ENCODE data around the gene RAD51B.

Gene RAD51B

DNA sequence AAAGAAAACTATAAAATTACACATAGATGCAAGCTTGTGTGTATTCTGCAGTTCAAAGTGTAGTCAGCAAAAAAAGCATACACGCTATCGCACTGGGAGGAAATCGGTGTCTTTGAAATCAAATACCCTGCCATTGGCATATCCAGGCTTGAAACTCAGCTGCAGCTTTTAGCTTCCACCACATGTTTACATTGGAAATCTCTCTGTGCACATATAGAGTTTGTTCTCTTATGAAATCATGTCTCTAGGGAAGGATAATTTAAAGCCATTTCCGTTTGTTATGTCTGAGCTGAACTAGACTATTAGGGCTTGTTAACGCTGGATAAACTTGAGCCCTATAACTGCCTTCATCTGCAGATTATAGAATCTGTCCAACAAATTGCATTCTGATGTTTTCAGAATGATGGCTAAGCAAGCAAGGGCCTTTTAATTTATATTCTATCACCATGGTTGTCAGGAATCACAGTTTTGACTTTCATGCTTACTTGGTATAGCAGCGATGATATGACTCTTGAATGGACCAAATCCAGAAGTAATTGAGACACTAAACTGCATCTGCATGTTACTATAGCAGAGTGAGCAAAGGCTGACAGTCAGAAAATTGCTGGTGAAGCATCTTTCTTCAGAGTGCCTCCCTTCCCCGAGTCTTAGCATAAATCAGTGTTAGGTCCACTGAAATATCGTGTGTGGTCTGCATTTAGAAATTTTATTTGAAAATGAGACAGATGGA lies 530.5 kb downstream of the RAD51B start:
- DNase-seq = no peak

DNA sequence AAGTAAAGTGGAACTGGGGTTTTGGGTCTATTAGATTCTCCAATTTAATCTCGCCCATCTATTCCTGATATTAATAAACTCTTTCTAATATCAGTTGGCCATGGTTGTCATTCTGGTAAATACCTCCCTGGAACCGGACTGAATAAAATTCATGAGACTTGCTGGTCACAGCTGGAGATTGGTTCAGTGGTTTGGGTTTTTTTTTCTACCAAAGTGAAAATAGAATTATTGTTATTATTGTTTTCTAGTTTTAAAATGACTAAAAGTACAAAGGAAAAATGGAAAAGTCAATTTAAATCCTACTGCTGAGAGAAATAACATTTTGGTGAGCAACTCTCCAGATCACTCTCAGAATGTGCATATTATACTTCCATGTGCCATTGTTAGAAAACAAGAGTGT lies 535.8 kb downstream of the RAD51B start:
- no peak for DNase-seq

DNA sequence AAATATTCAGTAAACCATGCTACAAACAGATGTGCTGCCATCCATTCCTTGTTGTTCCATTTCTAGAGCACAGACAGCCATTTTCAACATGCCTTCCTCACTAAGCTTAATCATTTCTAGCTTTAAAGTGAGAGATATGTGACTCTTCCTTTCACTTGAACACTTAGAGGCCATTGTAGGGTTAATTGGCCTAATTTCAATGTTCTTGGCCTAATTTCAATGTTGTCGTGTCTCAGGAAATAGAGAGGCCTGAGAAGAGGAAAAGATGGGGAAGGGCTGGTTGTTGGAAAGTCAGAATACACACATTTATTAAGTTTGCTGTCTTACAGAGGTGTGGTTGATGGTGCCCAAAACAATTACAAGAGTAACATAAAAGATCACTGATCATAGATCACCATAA lies 538.2 kb downstream of the RAD51B start:
- DNase-seq = no peak

DNA sequence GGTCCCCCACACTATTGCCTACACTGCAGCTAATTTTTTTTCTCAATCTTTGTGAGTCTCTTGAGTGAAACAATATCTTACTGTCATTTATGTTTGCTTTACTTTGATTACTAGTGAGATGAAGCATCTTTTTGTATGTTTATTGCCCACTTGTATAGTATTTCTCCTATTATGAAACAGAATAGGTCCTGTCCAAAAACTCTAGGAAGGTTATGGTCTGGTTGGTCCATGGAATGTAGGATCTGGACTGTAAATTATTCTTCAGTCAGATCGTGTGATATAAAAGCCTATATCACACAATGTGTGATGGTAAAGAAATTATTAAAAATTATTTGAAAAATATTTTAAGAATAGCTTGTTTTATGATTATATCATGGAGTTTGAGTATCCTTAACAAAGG lies 538.9 kb downstream of the RAD51B start:
- DNase-seq = no peak

DNA sequence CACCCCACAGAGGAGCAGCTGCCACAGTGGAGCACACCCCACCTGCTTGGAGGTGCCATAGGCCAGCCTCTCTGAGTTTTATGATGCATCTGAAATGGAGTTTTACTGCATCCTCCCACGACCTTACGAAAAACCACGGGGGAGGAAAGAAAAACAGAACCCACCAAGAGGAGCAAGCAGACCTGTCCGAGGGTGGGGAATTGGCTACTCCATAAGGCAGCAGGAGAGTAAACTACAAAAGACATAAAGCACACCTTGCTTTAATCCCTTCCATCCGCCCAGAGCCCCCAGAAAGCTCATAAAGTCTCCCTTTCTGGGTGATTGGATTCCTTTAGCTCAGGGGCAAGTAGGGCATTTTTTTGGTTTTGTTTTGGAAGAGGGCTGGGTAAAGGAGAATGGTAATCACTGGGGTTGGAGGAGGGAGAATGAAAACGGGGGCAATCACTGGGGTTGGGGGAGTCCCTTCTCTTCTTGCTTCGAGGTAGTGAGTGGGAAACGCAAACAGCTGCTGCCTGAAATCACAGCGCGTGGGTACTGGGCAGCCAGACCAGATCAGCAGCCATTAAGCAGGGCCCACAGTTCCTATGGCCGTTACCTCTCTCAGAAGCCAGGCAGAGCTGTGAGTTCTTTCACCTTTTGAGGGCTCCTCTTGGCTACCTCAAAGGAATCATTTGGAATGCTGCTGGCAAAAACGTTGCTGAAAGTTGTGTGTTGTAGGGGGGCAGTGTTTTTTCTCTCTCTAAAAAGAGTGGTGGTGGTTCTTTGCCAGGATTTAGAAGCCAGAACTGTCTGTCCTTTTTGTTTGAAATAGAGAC lies 539.6 kb downstream of the RAD51B start:
- DNase-seq = no peak

DNA sequence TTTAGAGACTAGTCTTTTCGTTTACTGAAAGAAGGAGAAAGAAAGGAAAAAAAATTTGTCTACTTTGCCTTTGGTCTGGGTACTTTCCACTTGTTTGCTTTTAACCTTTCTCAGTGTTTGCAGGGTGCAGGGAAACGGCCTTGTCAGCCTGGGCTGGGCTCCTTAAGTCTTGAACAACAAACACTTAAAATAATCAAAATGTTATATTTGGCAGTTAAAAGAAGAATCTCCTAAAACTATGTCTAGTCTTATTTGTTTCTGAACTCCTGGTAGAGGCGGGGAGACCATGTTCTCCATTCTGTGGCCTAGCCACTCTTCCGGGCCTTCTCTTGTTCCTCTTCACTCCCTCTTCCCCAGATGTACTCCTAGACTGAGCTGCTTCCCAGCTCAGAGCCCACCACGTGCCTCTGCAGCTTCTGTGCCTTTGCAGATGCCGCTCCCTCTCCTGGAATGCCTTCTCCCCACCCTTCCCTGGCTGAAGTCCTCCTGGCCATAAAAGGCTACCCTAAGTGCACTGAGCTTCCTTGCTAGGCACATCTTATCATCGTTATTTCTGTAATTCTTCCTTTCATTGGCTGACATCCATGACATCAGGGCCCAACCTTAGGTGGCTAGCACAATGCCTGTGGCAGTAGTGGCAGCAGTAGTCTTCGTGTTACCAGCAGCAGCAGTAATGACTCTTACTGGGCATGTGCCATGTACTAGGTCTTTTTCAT lies 540.4 kb downstream of the RAD51B start:
- peak; percentile 24 for DNase-seq

DNA sequence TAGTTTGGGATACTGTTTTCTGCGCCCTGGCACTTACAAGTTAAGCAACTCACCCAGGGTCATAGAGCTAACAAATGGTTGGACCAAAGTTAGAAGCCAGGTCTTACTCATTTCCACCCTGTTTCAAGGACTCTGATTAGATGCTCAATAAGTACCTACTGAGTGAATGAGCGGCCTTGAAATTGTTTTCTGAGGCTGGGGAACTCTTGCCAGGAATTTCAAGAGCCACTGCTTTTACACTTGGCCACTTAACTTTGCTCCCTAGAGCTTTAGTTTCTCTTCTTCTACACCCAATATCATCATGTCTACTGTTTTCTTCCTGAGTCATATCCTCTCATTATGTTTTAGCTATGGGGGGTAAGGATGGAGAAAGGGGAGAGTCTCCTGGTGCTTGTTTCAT lies 541.7 kb downstream of the RAD51B start:
- DNase-seq = no peak

DNA sequence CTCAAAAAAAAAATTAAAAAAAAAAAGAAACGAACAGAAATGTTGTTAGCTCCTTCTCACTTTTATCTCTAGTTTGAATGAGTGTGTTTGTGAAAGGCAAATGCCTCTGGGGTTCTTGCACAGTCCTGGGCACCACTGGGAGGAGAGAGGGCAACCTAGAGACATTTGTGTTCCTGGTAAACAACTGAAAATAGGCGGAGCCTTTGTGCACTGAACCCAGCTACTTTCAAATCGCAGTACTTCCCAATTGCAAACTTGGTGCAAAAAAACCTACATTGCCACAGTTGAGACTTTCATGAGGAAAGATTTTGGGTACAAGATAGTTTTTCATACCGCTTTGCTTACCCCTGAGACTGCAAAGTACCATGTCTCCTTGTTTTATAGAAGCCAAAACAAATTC lies 543.3 kb downstream of the RAD51B start:
- no peak for DNase-seq

DNA sequence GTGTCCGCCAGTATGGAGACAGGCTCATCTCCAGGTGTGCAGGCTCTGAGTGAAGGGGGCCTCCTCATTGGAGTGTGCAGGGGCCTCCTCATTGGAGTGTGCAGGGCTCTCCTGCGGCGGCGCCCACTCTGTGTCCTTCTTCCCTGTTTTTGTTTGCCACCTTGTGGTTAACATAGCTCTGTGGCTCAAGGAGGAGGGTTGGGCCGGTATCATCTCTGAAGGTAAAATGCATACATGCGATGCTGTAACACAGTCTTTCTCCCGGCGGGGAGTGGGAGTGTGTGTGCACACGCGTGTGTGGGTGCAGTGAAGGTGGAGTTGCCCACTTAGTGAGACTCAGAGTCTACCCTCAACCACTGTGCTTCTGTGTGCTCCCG lies 543.9 kb downstream of the RAD51B start:
- no peak for DNase-seq

DNA sequence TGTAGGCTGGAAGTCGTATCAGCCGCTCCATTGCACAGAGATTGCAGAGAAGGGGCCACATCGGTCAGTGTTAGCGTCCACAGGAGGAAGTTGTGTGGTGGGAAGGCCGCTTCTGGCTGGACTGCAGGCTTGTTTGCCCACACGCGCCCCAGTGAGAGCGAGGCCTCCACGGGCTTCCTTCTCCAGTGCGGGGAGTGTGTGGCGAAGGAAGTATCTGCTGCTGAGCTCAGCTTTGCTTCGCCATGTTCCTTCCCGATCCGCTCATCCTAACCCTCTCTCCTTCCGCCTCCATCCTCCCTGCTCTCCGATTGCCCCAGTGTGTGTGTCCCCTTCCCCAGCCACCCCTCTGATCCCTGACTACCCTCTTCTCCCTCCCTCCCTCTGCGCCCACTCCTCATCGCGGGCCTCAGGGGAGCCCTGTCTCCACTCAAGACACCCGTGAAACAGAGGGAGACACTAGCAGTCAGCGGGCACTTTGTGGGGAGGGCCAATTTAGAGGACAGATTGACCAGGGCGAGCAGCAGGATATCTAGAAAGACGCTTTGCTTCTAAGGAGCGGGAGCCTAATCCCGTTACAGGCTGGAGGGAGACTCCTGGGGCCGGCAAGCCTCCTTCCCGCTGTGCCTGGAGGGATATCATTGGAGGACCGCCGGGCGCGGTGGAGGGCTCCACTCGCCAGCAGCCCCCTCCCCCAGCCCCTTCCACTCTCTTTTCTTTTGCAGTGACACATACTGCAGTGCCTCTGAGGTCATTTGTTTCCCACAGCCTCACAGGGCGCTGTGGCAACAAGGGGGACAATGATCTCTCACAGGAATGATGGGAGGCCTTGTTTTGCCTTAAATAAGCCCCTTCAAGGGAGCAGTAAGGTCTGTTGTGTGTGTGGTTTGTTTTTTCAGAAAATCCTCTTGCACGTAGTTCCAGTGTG lies 544.5 kb downstream of the RAD51B start:
- DNase-seq = no peak

DNA sequence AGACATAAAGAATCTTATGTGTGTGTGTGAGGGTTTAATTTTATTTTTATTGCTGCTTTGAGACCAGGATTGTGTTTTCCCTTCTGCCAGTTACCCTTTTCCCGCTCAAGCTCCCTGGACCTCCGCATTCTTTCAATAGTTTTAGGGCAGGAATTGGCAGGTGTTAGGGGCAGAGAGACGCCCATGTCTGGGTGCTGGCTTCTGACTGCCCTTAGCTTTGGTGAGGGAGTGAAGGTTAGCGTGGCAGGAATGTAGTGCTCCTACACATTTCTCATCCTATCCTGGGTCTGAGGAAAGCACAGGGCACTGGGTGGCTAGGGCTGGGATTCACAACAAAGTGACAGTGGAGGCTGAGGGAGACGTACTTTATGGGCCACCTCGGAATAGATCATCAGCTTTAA lies 545.2 kb downstream of the RAD51B start:
- no peak for DNase-seq

DNA sequence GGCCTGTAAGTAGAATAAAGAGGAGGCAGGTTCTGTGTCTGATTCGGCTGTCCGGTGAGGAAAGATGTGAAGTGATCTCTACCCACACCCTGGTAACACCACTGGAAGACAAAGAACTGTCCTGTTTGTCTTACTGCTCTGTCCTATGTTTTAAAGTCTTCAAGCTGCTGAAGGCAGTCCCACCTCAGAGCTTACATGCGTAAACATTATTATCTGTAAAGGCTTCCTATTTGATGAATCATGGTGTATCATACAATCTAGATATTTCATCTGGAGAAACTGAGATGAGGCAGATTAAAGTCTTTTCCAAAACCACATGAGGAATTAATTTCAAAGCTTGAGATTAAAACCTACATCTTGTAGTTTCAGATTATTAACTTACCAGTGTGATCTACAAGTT lies 545.6 kb downstream of the RAD51B start:
- no peak for DNase-seq

DNA sequence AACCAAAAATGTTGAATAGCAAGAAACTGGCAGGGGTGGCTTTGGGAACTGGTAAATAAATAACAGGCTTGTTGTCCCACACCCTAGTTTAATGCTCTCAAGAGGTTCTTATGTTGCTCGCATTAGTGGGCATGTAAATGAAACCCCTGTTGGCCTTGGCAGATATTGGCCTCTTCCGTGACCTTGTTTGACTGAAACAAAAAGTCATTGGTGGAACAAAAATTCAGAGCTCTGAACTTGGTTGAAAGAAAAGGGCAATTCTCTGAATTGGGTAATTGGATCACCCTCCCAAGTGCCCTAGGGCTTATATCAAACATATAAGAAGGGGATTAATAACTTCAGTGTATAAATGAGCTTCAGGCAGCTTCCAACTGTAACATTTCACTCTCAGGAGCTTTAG lies 547.1 kb downstream of the RAD51B start:
- no peak for DNase-seq

DNA sequence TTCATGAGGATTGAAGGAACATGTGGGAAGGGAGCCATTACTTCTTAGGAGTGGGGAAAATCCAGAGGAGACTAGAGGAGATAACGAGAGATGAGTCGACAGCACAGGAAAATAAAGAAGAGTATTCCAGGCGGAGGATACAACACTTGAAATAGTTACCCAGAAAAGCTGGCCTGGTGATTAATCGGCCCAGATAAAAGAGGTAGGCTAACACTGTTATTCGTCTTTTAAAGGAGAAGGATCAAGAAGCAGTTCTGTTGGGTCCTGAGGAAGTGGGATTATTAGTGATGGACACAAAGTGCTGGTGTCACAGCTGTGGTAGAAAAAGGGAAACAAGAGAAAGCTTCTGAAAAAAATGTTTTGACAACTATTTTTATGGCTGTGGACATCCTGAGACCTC lies 548.0 kb downstream of the RAD51B start:
- DNase-seq = no peak

DNA sequence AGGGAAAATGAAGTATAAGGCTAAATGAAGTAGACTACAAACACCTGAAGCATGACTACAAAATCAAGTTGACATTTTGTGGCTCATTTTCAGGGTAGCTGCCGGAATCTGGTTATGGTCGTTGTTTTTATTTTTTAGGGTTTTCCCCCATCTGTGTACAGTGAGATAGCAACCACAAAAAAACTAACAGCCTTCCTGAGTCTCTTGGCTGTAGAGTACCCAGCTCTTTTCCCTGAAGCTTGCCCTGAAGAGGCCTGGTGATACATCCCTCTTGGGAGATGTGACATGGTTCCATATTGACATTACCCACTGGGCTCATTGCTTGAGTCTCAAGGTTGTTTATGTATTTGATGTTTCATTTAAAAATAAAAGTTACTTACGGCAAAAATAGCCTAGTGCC lies 549.3 kb downstream of the RAD51B start:
- DNase-seq = no peak

DNA sequence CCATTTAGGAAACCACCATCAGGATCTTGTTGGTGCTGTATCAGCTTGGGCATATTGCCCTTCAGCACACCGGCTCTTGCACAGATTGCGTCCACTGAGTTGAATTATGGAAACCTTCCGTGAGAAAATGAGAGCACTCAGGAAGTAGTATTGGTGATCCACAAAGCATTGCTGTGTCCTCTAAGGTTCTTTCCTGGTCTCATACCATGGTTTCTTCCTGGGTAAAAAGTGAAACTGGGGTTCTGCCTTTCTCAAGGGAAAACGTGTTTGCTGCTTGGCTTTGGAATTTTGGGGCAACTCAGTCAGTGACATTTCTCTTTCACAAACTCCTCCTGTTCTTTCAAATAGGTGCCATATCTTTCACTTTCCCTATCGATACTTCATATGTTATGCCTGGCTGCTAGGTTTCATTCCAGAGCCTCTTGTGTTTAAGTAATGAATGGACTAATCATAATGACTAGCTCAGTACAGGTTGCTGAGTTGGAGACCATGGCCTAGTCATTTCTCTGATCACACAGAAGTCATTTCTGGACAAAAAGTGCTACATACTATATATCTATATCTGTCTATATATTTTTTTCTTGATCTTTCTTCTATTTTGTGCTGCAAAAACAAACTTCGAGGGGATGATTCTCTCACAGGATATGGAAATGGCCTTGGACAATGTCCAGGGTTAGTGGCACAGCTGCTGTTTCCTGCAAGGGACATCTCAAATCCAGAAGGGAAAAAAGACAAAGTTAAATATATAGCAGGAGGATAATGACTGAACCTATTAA lies 549.9 kb downstream of the RAD51B start:
- DNase-seq = no peak

DNA sequence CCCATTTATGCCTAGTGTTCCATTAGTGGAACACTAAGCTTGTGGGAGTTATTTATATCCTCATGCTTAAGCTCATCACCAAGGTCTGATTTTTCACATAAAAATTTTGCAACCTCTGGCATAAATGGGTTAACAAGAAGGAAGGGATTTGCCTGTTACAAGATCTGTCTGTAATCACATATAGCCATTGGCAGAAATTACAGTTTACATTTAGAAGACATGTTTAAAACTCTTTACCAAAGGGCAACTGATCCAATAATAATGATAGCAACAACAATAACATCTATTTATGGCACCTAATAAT lies 550.4 kb downstream of the RAD51B start:
- no peak for DNase-seq

DNA sequence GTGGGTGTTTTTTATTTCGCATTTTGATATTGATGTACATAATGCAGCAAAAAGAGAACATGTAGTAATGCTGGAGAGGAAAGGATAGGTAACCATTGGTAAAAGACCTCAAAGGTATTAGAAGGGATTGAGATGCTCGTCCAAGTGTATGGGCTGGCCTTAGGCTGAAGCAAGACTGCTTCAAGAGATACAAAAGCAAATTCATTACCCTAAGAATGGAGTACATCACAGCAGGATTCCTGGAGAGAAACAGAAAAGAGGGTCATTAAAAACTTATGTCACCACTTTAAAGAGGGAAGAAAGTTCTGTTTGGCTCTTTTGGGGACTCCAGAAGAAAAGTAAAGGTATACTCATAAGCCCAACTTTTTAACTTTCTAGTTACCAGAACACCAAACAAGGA lies 552.8 kb downstream of the RAD51B start:
- no peak for DNase-seq

DNA sequence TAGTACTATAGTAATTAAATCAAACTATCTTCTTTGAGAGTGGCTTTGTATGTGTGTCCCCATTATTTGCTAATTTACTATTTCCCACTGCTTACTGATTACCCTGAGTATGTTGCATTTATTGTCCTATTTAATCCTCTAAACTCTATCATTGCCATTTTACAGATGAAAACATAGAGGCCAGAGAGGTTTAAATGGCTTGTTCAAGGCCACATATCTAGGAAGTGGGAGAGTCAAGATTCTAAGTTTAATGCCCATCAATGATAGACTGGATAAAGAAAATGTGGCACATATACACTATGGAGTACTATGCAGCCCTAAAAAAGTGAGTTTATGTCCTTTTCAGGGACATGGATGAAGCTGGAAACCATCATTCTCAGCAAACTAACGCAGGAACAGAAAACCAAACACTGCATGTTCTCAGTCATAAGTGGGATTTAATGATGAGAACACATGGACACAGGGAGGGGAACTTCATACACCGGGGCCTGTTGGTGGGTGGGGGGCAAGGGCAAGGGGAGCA lies 553.6 kb downstream of the RAD51B start:
- DNase-seq = no peak

DNA sequence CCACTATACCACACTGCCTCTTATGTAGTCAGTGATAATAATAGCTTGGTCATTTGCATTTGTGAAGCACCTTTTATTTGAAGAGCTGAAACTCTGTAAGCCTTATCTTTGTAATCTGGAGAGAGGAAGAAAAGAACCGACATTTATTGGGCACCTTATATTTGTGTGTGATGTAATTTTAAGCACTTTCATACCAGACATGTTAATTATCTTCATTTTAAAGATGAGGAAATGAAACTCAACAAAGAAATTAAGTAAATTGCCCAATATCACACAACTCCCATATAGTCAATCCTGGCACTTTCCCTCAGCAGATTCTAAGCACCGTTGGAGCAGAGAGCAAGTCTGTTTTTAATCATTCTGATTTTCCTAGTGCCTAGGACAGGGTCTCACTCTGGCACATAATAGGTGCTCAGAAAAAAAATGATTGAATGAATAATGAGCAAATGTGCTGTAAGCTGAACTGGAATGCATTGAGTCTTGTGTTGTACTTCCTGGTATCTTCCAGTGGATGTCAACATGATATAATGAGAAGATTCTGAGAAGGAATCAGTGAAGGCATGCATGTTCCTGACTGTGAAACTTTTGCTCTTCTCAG lies 554.4 kb downstream of the RAD51B start:
- no peak for DNase-seq

DNA sequence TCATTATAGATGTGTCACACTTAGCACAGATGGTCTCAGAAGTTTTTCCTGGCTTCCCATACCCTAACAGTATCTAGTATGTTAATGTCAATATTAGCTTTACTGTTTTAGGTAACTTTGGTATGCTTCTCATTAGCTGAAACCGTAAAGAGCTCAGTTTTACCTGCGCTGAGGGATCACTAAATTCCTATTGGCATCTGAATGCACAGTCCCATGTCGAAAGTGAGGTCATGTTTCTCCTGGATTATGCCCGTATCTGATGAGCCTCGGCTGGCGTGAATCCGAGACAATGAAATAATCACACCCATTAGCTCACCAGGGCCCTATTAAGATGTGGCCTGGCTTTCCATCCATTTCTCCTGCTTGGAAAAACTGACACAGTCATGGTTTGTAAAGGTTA lies 555.1 kb downstream of the RAD51B start:
- no peak for DNase-seq

DNA sequence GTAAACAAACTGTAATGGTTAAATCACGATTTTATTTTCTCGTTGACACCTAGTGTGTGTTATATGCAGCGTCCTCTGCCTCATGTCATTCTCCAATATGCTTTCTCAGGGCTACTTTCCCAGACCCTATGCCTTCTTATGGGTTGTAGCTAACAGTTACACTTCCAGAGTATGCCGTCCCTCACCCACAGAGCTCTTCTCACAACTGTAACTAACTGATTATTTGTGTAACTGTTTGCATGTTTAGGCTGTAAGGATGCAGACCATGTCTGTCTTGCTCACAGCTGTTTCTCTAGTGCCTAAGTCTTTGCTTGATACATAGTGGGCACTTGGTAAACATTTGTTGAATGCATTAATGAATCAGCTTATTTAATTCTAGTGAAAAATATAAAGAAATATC lies 555.8 kb downstream of the RAD51B start:
- no peak for DNase-seq

Measured in GDM1 (cell line).